ENCODE results near the gene VGLL1.

GRCh38 chrX:136488706-136489105 is 43.3 kb upstream of the VGLL1 start:
- TF ChIP-seq CTCF (conservative IDR thresholded peaks at IDR 0.05; ENCODE audit: low read depth in 2 of 2) (no peak), NANOG (IDR thresholded peaks at IDR 0.05; ENCODE audit: borderline replicate concordance) (no peak), POLR2AphosphoS5 (IDR thresholded peaks at IDR 0.05; ENCODE audit: low read depth) (no peak), EZH2phosphoT487 (IDR thresholded peaks at IDR 0.05; ENCODE audit: unreplicated experiment) (no peak), CREB1 (CRISPR knock-in tag; IDR thresholded peaks at IDR 0.05; ENCODE audit: low read depth) (no peak), ETS1 (IDR thresholded peaks at IDR 0.05) (no peak), ZNF331 (CRISPR knock-in tag; IDR thresholded peaks at IDR 0.05; ENCODE audit: low read depth) (no peak), STAT1 (IDR thresholded peaks at IDR 0.05; ENCODE audit: unreplicated experiment) (no peak), EZH2 (IDR thresholded peaks at IDR 0.05; ENCODE audit: low read depth, unreplicated experiment) (no peak)
